Measurements from ENCODE around the gene SRP14. TPM values are rescaled to one million over a fixed set of nuclear protein-coding genes. Genes with fewer than 3 reads are reported as not detected.

Gene SRP14
- total RNA-seq, 2 experiments from 2014 or later: 120 to 126 TPM

DNA sequence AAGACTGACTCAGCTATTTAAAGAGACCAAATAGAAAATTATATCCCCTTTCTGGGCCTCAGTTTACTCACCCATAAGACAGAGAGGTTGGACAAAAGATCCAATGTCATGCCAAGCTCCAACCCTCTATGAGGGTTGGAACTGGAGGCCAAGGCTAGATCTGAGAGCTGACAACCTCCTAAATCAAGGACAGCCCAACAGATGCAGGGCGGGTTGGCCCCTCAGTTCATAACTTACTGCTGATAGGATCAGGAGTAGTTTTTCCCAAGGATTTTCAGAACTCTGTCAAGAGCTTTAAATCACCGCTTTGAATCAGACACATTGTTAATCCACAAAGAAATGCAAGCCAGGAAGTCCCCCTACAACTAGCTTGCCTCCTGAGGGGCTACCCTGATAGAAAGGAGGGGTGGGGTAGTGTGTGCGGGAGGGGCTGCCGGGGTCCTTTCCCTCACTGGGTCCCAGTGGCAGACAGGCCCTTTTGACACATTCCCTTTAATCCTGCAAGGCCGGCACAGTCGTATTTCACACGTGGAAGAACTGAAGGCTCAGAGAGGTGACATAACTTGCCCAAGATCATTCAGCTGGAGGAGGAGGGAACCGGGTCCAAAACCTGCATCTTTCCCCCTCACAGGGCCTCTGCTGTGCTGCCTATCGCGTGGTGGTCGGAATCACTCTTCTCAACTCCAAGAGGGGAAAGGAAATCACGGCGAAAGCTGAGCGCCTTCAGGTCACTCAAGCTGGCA, 48.3 kb upstream of the SRP14 start:
- ATAC-seq (ENCODE audit: poor library complexity): no peak
- no peak overlapping the region for H3K27ac Mint-ChIP-seq
- H3K4me1 Mint-ChIP-seq (ENCODE audit: low read depth): peaks cover 13% of the 10 kb centered on the region
- Histone ChIP-seq H3K27ac (ENCODE audit: low read depth in 1 of 2, low read length in 2 of 2) (no peak overlapping the region), H3K36me3 (ENCODE audit: insufficient read depth, low read length) (peaks cover 2% of the 10 kb centered on the region), H3K9me3 (ENCODE audit: control insufficient read depth in 1 of 2, insufficient read depth in 1 of 2, low read length in 2 of 2) (no peaks in the 10 kb centered on the region), H3K4me3 (ENCODE audit: low read length) (no peak overlapping the region), H3K27me3 (ENCODE audit: control insufficient read depth in 1 of 2, insufficient read depth in 2 of 2, low read length in 2 of 2) (peaks cover 2 to 12% of the 10 kb centered on the region in 2 experiments), H3K4me1 (ENCODE audit: insufficient read depth, low read length) (peaks cover 6% of the 10 kb centered on the region)
- no peak overlapping the region for H3K4me3 Mint-ChIP-seq
- no peaks in the 10 kb centered on the region for H3K36me3 Mint-ChIP-seq (ENCODE audit: low read depth)
- POLR2A ChIA-PET: interaction anchor here (0.5 to 1.0 kb wide), 2 partner anchors 12 to 13 kb away, joined by 3 read pairs; no protein-coding TSS in a partner anchor
- TF ChIP-seq, protein P1, sequence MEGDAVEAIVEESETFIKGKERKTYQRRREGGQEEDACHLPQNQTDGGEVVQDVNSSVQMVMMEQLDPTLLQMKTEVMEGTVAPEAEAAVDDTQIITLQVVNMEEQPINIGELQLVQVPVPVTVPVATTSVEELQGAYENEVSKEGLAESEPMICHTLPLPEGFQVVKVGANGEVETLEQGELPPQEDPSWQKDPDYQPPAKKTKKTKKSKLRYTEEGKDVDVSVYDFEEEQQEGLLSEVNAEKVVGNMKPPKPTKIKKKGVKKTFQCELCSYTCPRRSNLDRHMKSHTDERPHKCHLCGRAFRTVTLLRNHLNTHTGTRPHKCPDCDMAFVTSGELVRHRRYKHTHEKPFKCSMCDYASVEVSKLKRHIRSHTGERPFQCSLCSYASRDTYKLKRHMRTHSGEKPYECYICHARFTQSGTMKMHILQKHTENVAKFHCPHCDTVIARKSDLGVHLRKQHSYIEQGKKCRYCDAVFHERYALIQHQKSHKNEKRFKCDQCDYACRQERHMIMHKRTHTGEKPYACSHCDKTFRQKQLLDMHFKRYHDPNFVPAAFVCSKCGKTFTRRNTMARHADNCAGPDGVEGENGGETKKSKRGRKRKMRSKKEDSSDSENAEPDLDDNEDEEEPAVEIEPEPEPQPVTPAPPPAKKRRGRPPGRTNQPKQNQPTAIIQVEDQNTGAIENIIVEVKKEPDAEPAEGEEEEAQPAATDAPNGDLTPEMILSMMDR (IDR thresholded peaks at IDR 0.05): no peak
- CTCF ChIA-PET: interaction anchor here (0.9 kb wide), 1 partner anchor 14 kb away, joined by 3 read pairs; no protein-coding TSS in a partner anchor
- intact Hi-C loops (cut with DNase I, micrococcal nuclease): no loop called here
- H3K27me3 Mint-ChIP-seq: peaks cover 18% of the 10 kb centered on the region
- no peak for DNase-seq
- no peaks in the 10 kb centered on the region for H3K9me3 Mint-ChIP-seq

DNA sequence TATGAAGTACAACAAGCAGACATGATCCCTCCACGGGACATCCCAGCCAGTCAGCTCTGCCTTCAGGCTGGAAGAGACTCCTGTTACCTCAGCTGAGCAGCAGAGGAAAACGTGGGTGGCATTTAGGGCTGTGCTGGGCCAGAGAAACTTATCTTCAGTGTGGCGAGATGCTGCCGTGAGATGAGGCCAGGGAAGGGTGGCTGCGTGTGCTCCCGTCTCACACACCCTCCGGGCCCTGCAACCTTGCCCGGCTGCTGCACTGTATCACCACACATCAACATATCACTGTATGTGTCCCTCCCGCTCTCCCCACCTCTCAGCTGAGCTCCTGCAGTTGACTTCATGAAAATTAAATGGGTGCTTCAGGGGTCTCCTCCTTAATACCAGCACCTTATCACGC, 46.3 kb upstream of the SRP14 start:
- no peak overlapping the region for H3K27ac ChIP-seq (ENCODE audit: low read depth in 1 of 2, low read length in 2 of 2)
- ChIA-PET POLR2A (no interaction called here), CTCF (no interaction called here)
- TF ChIP-seq, protein P1 (IDR thresholded peaks at IDR 0.05): no peak
- no peaks in the 10 kb centered on the region for H3K36me3 ChIP-seq (ENCODE audit: insufficient read depth, low read length)
- Mint-ChIP-seq H3K27me3 (peaks cover 28% of the 10 kb centered on the region), H3K4me1 (ENCODE audit: low read depth) (peaks cover 29% of the 10 kb centered on the region), H3K27ac (no peak overlapping the region), H3K9me3 (no peaks in the 10 kb centered on the region), H3K36me3 (ENCODE audit: low read depth) (no peaks in the 10 kb centered on the region), H3K4me3 (no peak overlapping the region)
- H3K9me3 ChIP-seq (ENCODE audit: control insufficient read depth in 1 of 2, insufficient read depth in 1 of 2, low read length in 2 of 2): no peaks in the 10 kb centered on the region
- peaks cover 11 to 20% of the 10 kb centered on the region in 2 experiments for H3K27me3 ChIP-seq (ENCODE audit: control insufficient read depth in 1 of 2, insufficient read depth in 2 of 2, low read length in 2 of 2)
- intact Hi-C loops (cut with DNase I, micrococcal nuclease): no loop called here
- DNase-seq (no peak), ATAC-seq (ENCODE audit: poor library complexity) (no peak)
- H3K4me1 ChIP-seq (ENCODE audit: insufficient read depth, low read length): peaks cover 15% of the 10 kb centered on the region
- H3K4me3 ChIP-seq (ENCODE audit: low read length): no peak overlapping the region

DNA sequence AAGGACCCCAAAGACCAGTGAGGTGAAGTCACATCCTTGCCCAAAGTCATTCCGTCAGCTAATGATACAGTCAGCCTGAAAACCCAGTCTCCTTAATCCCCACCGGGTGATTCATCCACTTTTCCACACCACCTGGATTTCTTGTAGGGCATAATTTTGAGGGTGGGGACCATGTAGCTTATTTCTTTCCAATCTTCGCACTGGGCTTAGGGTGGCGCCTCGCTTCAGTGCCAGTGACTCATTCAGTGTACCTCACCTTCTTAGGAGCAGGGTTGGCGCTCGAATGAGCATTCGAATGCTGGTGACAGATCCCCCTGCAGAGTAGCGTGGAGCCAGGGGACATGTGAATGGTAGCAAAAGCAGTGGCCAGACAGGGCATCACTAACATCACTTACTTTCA, 45.7 kb upstream of the SRP14 start:
- H3K36me3 ChIP-seq (ENCODE audit: insufficient read depth, low read length): no peaks in the 10 kb centered on the region
- intact Hi-C loops (cut with DNase I, micrococcal nuclease): no loop called here
- peaks cover 29% of the 10 kb centered on the region for H3K4me1 Mint-ChIP-seq (ENCODE audit: low read depth)
- H3K27me3 ChIP-seq (ENCODE audit: control insufficient read depth in 1 of 2, insufficient read depth in 2 of 2, low read length in 2 of 2): peaks cover 11 to 20% of the 10 kb centered on the region in 2 experiments
- ATAC-seq (ENCODE audit: poor library complexity) (no peak), DNase-seq (no peak)
- H3K27ac Mint-ChIP-seq: no peak overlapping the region
- peaks cover 28% of the 10 kb centered on the region for H3K27me3 Mint-ChIP-seq
- H3K9me3 Mint-ChIP-seq: no peaks in the 10 kb centered on the region
- peaks cover 15% of the 10 kb centered on the region for H3K4me1 ChIP-seq (ENCODE audit: insufficient read depth, low read length)
- no peak overlapping the region for H3K27ac ChIP-seq (ENCODE audit: low read depth in 1 of 2, low read length in 2 of 2)
- TF ChIP-seq, protein P1 (IDR thresholded peaks at IDR 0.05): no peak
- H3K4me3 ChIP-seq (ENCODE audit: low read length): no peak overlapping the region
- CTCF ChIA-PET: no interaction called here
- no peaks in the 10 kb centered on the region for H3K9me3 ChIP-seq (ENCODE audit: control insufficient read depth in 1 of 2, insufficient read depth in 1 of 2, low read length in 2 of 2)
- no peaks in the 10 kb centered on the region for H3K36me3 Mint-ChIP-seq (ENCODE audit: low read depth)
- POLR2A ChIA-PET: no interaction called here
- H3K4me3 Mint-ChIP-seq: no peak overlapping the region

Measured in CD4-positive, alpha-beta T cell (primary cell).